ENCODE measurements around the gene ADTRP.

- TF ChIP-seq EZH2 (IDR thresholded peaks at IDR 0.05; ENCODE audit: low read length, missing control alignments): no peak
- TF ChIP-seq CTCF (conservative IDR thresholded peaks at IDR 0.05 in 1 of 2, IDR thresholded peaks at IDR 0.05 in 1 of 2; ENCODE audit: low read depth in 1 of 2, low read length in 2 of 2): no peak
These were observed 105.9 kb downstream of the ADTRP start for GRCh38 chr6:11672669-11673068.
